Esophagus muscularis mucosa (tissue), 2 donors: Measurements from ENCODE around the gene QRSL1.

Experiments used
- POLR2A ChIP-seq: fragments of 450-650 bp; IDR thresholded peaks from one replicate; pipeline ENCODE4 v1.6.1; 2017; ENCODE audit warnings: antibody characterized with exemption, moderate library complexity, mild to moderate bottlenecking, low read depth
- POLR2AphosphoS5 ChIP-seq, 2 donors: sonication (generic); formaldehyde crosslinking; IDR thresholded peaks; one replicate each; pipeline ENCODE4 v1.6.1; 2017; ENCODE audit warnings: antibody characterized with exemption in 2 of 2

DNA sequence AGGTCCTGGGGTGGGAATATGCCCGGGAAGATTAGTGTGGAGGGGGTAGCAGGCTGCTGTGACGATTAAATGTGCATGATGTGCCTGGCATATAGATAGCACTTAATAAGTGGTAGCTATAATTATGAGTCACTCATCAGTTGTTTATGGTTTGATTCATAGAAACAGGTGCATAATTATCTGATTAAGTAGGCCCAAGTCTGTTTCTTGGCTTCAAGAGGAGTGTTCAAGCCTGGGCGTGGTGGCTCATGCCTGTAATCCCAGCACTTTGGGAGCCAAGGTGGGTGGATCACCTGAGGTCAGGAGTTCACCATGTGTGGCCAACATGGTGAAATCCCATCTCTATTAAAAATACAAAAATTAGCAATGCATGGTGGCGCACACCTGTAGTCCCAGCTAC, 74.9 kb downstream of the QRSL1 start:
- TF ChIP-seq POLR2A (no peak), POLR2AphosphoS5 (IDR thresholded peaks at IDR 0.05) (no peak)
